ENCODE data around the gene APOE.
A peak's percentile ranks its signal among the peaks of the same experiment; 100 is the strongest.

APOE gene

GRCh38 chr19:44954278-44954648, 48.7 kb downstream of the APOE start:
- no peak for DNase-seq (ENCODE audit: low spot score)

- peak; percentile 96 for DNase-seq (ENCODE audit: low spot score)
These were observed 49.3 kb downstream of the APOE start, which contains the start of gene CLPTM1 for GRCh38 chr19:44954649-44955504. TSS of gene CLPTM1 (plus strand) at chr19:44955380. CDS start at chr19:44955396, 16 bp downstream.

DNA sequence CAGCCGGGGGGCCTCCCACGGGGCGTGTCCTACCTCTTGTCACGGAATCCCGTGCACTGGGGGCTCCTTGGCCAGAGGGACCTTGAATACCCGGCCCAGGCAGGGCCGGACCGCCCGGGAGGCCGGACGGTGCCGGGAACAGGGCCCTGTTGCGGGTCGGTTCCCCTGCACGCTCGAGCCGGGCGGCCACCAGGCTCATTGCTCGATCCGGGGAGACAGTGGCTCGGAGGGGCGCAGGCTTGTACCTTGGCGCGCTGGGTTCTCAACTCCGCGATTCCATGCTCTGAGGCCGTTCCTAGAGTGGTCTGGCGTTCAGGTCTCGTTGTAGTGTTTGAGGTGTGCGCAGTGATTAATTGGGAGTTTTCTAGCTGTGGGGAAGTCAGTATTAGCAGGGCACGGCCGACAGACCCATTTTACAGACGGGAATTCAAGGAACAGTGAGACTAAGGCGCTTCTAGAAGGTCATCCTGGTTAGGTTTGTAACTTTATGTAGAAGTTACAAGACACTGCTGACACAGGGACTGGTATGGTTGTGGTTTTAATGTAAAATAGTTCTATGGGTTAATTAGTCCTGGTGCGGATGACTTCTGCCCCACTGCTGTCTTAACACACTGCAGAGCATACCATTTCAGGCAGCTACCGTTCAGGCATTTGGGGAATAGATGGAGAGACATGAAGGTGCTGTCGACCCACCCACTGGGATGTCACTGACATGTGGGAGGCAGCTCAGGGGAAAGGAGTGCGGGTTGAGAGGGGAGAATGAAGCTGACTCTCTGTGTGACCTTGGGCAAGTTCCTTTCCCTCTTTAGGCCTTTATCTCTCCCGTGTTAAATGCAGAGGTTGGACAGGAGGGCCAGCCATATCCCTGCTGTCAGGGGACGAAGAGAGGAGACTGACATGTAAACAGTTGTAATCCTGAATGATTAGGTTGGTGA, 50.2 kb downstream of the APOE start:
- no peak for DNase-seq (ENCODE audit: low spot score)

GRCh38 chr19:44957526-44957925, 51.9 kb downstream of the APOE start:
- no peak for DNase-seq (ENCODE audit: low spot score)

DNA sequence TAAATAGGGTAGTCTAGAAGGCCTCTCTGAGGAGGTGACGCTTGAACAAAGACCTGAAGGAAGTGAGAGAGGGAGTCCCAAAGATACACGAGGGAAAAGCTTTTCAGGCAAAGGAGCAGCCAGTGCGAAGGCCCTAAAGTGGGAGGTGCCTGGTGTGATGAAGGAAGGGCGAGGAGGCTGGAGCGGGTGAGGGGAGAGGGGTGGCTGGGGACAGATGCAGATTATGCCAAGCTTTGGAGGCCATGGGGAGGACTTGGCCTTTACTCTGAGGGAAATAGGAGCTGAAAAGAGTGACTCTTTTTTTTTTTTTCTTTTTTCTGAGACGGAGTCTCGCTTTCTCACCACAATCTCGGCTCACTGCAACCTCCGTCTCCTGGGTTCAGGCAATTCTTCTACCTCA, 52.5 kb downstream of the APOE start:
- no peak for DNase-seq (ENCODE audit: low spot score)

All from pons (tissue), 1 donor.